ENCODE data around the gene CAVIN2.
A peak's percentile ranks its signal among the peaks of the same experiment; 100 is the strongest.

CAVIN2 gene

DNA sequence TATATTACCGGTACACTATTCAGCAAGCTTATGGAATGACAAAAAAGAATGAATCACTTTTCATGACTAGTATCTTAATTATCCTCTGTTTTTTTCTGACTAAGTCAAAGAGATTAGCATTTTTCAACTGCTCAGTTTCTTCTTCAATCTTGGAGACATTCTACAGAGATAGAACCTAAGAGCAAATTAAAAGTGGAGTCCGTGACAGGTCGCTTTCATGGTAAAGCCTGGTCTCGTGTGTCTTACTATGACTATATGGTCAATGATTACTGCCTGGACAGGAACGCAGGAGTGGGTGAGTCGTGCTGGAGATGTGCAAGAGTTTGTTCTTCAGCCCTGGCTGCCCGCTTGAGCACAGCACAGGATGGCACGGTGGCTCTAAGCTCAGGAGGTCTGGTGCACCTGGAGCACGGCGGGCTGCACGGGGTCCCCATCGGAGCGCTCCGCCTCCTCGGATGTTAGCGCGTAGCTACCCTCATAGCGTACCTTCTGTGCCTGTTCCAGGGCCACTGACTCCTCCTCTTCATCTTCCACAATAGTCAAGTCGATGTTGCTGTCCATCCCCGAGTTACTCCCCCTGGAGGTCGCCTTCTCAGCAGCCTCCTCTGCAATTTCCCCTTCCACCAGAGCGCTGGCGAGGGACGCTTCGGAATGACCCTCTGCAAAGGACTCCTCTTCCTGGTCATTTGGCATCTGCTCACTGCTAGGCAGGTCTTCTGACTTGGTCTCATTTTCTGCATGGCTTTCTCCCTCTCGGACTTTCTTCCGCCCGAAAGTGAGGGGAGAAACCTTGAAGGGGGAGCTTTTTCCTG is 11.1 kb downstream of the CAVIN2 start:
- DNase-seq (ENCODE audit: low spot score) = peak; percentile 8
- no peak overlapping the region for H3K27ac ChIP-seq
- ChIA-PET POLR2A (ENCODE audit: low non-redundant PET) (no interaction called here), CTCF (interaction anchor here (0.6 kb wide), 1 partner anchor 18 kb away, joined by 3 read pairs; no protein-coding TSS in a partner anchor)
- TF ChIP-seq CTCF (conservative IDR thresholded peaks at IDR 0.05; ENCODE audit: low read depth) = no peak

DNA sequence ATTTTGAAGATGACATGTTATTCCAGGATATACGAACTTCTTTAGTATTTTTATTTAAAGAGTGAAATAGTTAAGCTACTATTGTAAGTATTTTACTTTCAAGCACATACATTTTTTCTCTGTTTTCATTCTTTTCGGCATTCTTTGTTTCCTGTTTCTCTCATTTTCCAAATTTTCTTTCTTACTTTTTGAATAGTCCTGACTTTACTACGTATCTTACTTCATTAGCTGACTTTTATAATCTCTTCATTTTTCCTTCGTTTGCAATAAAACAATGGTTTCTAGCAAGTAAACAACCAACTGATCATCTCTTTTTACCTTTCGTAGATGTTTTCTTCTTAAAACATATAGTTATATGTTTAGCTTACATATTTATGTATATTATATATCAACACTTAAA is 11.8 kb downstream of the CAVIN2 start:
- no peak for TF ChIP-seq CTCF (conservative IDR thresholded peaks at IDR 0.05; ENCODE audit: low read depth)
- DNase-seq (ENCODE audit: low spot score) = no peak
- no peak overlapping the region for H3K27ac ChIP-seq
- CTCF ChIA-PET = interaction anchor here (0.6 kb wide), 1 partner anchor 19 kb away, joined by 3 read pairs; no protein-coding TSS in a partner anchor
- POLR2A ChIA-PET (ENCODE audit: low non-redundant PET) = no interaction called here

GRCh38 chr2:191833356-191833755 is 13.5 kb downstream of the CAVIN2 start:
- H3K27ac ChIP-seq = no peak overlapping the region
- ChIA-PET CTCF (no interaction called here), POLR2A (ENCODE audit: low non-redundant PET) (no interaction called here)
- no peak for TF ChIP-seq CTCF (conservative IDR thresholded peaks at IDR 0.05; ENCODE audit: low read depth)
- DNase-seq (ENCODE audit: low spot score) = no peak

GRCh38 chr2:191832668-191833067 is 14.2 kb downstream of the CAVIN2 start:
- TF ChIP-seq CTCF (conservative IDR thresholded peaks at IDR 0.05; ENCODE audit: low read depth) = no peak
- no peak for DNase-seq (ENCODE audit: low spot score)
- CTCF ChIA-PET = no interaction called here
- no peak overlapping the region for H3K27ac ChIP-seq
- POLR2A ChIA-PET (ENCODE audit: low non-redundant PET) = no interaction called here

GRCh38 chr2:191831410-191831994 is 15.4 kb downstream of the CAVIN2 start:
- H3K27ac ChIP-seq = no peak overlapping the region
- DNase-seq (ENCODE audit: low spot score) = no peak
- no peak for TF ChIP-seq CTCF (conservative IDR thresholded peaks at IDR 0.05; ENCODE audit: low read depth)
- ChIA-PET POLR2A (ENCODE audit: low non-redundant PET) (no interaction called here), CTCF (interaction anchor here (0.6 to 1.2 kb wide), 2 partner anchors 63 to 536 kb away, joined by 3 to 8 read pairs; no protein-coding TSS in a partner anchor)

DNA sequence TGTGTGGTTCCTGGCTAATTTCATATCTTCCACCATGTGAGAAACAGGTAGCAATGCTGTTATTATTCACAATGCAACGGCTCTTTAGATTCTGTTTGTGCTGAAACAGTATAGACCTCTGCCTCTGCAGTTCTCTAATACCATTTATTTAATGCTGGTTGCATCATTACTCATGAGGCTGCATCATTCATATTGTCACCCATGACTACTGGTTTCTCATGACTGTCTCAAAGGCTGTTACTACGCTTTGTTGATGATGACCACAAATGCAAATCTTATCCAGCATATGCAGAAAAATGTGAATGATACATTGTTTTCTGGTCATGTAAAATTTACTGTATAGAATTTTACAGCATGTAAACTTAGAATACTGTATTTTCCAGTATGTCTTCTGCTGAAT is 22.5 kb downstream of the CAVIN2 start:
- CTCF ChIA-PET = no interaction called here
- POLR2A ChIA-PET (ENCODE audit: low non-redundant PET) = no interaction called here
- TF ChIP-seq CTCF (conservative IDR thresholded peaks at IDR 0.05; ENCODE audit: low read depth) = no peak
- H3K27ac ChIP-seq = no peak overlapping the region
- DNase-seq (ENCODE audit: low spot score) = no peak

Measured in RWPE1 (cell line).